Endothelial cell (in vitro differentiated cells): Measurements from ENCODE around the gene ETV6. TPM values are rescaled to one million over a fixed set of nuclear protein-coding genes. Genes with fewer than 3 reads are reported as not detected.

ENCODE experiments used
- DNase-seq: peaks from one replicate; pipeline ENCODE4 v3.0.0; 2021; ENCODE audit warnings: low spot score
- H3K27ac Mint-ChIP-seq: one replicate; pipeline ENCODE4 v1.8.0; 2021; ENCODE audit warnings: mixed read lengths, inconsistent platforms; ENCODE audit not compliant: unreplicated experiment
- H3K27me3 Mint-ChIP-seq: one replicate; pipeline ENCODE4 v1.8.0; 2021; ENCODE audit warnings: mild to moderate bottlenecking, moderate library complexity, mixed read lengths, inconsistent platforms; ENCODE audit not compliant: unreplicated experiment
- H3K36me3 Mint-ChIP-seq: one replicate; pipeline ENCODE4 v1.8.0; 2021; ENCODE audit warnings: mild to moderate bottlenecking, low read depth, mixed read lengths, inconsistent platforms; ENCODE audit not compliant: unreplicated experiment
- H3K4me1 Mint-ChIP-seq: one replicate; pipeline ENCODE4 v1.8.0; 2021; ENCODE audit warnings: mild to moderate bottlenecking, mixed read lengths, inconsistent platforms; ENCODE audit not compliant: unreplicated experiment
- H3K4me3 Mint-ChIP-seq: one replicate; pipeline ENCODE4 v1.8.0; 2021; ENCODE audit warnings: mild to moderate bottlenecking, mixed read lengths, inconsistent platforms; ENCODE audit not compliant: unreplicated experiment
- H3K9me3 Mint-ChIP-seq: one replicate; pipeline ENCODE4 v1.8.0; 2021; ENCODE audit warnings: mixed read lengths, inconsistent platforms; ENCODE audit not compliant: unreplicated experiment
- total RNA-seq: library from RNA; stranded (reverse); fragmentation: NEBNext Ultra II Directional; extraction: Animal tissue kit (Norgen Biotek cat#: 25700); gene quantifications from one replicate; pipeline ENCODE4 v1.2.1, GENCODE V29; 2021; ENCODE audit not compliant: unreplicated experiment
- TF ChIP-seq, protein P1 (sequence below): fragments of 200-600 bp; sonication (generic); IDR thresholded peaks from one replicate; pipeline ENCODE4 v1.5.0; 2021; ENCODE audit warnings: antibody characterized with exemption; ENCODE audit not compliant: unreplicated experiment

Gene ETV6
- total RNA-seq, 1 donor from 2014 or later = 98.7 TPM

DNA sequence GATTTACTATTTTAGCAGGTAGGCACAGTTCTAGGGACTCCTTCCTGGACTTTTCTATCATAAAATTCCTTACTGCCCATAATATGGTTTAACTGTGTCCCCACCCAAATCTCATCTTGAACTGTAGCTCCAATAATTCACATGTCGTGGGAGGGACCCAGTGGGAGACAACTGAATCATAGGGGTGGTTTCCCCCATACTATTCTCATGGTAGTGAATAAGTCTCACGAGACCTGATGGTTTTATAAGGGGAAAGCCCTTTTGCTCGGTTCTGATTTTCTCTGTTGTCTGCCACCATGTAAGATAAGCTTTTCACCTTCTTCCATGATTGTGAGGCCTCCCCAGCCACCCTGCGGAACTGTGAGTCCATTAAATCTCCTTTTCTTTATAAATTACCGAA is 10.0 kb upstream of the ETV6 start:
- Mint-ChIP-seq H3K4me1 (peaks cover 3% of the 10 kb centered on the region), H3K27ac (no peak overlapping the region), H3K36me3 (peaks cover 8% of the 10 kb centered on the region), H3K4me3 (peak overlapping the region; percentile 28), H3K9me3 (no peaks in the 10 kb centered on the region), H3K27me3 (peaks cover 7% of the 10 kb centered on the region)
- DNase-seq = no peak
- TF ChIP-seq, protein P1, sequence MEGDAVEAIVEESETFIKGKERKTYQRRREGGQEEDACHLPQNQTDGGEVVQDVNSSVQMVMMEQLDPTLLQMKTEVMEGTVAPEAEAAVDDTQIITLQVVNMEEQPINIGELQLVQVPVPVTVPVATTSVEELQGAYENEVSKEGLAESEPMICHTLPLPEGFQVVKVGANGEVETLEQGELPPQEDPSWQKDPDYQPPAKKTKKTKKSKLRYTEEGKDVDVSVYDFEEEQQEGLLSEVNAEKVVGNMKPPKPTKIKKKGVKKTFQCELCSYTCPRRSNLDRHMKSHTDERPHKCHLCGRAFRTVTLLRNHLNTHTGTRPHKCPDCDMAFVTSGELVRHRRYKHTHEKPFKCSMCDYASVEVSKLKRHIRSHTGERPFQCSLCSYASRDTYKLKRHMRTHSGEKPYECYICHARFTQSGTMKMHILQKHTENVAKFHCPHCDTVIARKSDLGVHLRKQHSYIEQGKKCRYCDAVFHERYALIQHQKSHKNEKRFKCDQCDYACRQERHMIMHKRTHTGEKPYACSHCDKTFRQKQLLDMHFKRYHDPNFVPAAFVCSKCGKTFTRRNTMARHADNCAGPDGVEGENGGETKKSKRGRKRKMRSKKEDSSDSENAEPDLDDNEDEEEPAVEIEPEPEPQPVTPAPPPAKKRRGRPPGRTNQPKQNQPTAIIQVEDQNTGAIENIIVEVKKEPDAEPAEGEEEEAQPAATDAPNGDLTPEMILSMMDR = no peak

- peaks cover 7% of the 10 kb centered on the region for H3K4me1 Mint-ChIP-seq
- H3K36me3 Mint-ChIP-seq = peaks cover 6% of the 10 kb centered on the region
- no peak for DNase-seq
- H3K27ac Mint-ChIP-seq = no peak overlapping the region
- H3K9me3 Mint-ChIP-seq = no peaks in the 10 kb centered on the region
- TF ChIP-seq, protein P1 = no peak
- H3K27me3 Mint-ChIP-seq = peaks cover 6% of the 10 kb centered on the region
- no peak overlapping the region for H3K4me3 Mint-ChIP-seq
These were observed 8.0 kb upstream of the ETV6 start for GRCh38 chr12:11641522-11641921.

DNA sequence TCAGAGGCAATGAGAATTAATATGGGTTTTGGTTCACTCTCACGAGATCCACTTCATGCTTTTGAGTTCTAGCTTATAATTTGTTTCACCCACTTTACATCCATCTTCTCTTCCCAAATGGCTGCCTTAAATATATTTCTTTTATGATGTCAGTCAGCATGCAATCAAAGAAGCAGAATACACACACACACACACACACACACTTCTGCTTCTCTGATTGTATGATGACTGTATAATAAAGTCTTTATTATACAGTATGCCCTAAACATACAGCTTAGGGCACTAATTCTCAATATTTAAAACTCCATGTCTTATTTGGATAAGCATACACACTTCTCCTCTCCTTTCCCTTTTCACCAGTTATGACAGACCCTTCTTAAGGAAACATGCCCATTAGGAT is 6.7 kb upstream of the ETV6 start:
- H3K9me3 Mint-ChIP-seq = no peaks in the 10 kb centered on the region
- no peak overlapping the region for H3K27ac Mint-ChIP-seq
- H3K4me3 Mint-ChIP-seq = no peak overlapping the region
- H3K27me3 Mint-ChIP-seq = peaks cover 6% of the 10 kb centered on the region
- no peak for DNase-seq
- H3K4me1 Mint-ChIP-seq = peaks cover 7% of the 10 kb centered on the region
- TF ChIP-seq, protein P1 = no peak
- peaks cover 6% of the 10 kb centered on the region for H3K36me3 Mint-ChIP-seq

DNA sequence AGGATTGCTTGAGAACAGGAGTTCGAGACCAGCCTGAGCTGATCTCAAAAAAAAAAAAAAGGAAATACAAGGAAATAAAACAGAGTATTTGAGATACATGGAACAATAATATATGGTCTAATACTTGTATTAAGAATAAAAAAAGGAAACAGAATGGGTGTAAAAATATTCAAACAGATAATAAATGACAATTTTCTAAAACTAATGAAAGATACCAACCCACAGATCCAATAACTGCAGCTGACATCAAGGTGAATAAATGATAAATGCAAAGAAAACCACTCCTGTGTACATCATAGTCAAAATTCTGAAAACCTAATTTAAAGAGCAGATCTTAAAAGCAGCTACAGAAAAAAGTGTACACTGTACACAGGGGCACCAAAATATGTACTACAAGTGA is 4.1 kb upstream of the ETV6 start:
- no peak overlapping the region for H3K27ac Mint-ChIP-seq
- TF ChIP-seq, protein P1 = no peak
- no peak for DNase-seq
- no peak overlapping the region for H3K4me3 Mint-ChIP-seq
- H3K36me3 Mint-ChIP-seq = peaks cover 4% of the 10 kb centered on the region
- H3K9me3 Mint-ChIP-seq = no peaks in the 10 kb centered on the region
- H3K4me1 Mint-ChIP-seq = peaks cover 16% of the 10 kb centered on the region
- H3K27me3 Mint-ChIP-seq = peaks cover 11% of the 10 kb centered on the region

- Mint-ChIP-seq H3K27me3 (peaks cover 10% of the 10 kb centered on the region), H3K9me3 (no peaks in the 10 kb centered on the region), H3K27ac (peak overlapping the region; percentile 99), H3K36me3 (peaks cover 12% of the 10 kb centered on the region), H3K4me3 (peak overlapping the region; percentile 94), H3K4me1 (peaks cover 38% of the 10 kb centered on the region)
- DNase-seq = peak; percentile 65
- TF ChIP-seq, protein P1 = no peak
These were observed 711 bp upstream of the ETV6 start for GRCh38 chr12:11648514-11649412.
